ENCODE measurements around the gene TMEM217.

DNA sequence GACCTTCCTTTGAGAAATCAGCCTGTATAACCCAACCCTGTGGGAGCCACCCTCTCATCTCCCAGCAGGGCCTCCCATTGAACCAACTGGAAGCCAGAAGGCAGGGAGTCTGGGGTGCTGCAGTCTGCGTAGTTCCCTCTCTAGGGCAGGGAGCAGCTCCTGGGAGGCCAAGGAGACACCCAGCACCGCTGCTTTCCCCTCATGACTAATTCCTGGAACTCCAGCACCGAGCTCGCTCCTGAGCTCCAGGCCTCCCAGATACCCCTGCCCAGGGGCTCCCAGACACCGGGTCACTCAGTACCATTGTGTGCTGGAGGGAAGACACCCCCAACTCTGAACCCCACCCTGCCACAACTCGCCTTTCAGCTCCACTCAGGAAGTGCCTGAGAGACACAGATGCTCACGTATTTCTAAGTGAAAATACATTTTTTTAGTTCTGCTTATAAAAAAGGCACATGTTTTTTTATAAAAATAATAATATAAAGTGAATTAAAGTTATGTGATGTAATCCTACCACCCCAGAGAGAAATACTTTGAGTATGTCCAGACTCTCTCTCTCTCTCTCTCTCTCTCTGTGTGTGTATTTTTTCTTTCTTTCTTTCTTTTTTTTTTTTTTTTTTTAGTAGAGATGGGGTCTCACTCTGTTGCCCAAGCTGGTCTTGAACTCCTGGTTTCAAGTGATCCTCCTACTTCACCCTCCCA, 70.5 kb downstream of the TMEM217 start:
- TF ChIP-seq CTBP1 (IDR thresholded peaks at IDR 0.05; ENCODE audit: borderline replicate concordance), result no peak
- TF ChIP-seq FOXM1 (IDR thresholded peaks at IDR 0.05; ENCODE audit: borderline replicate concordance), result no peak
- no peak for TF ChIP-seq BHLHE40 (IDR thresholded peaks at IDR 0.05; ENCODE audit: borderline replicate concordance)
- TF ChIP-seq ZNF384 (IDR thresholded peaks at IDR 0.05), result no peak
- no peak for TF ChIP-seq ARNT (IDR thresholded peaks at IDR 0.05)
- no peak for TF ChIP-seq LEF1 (IDR thresholded peaks at IDR 0.05; ENCODE audit: borderline replicate concordance)
- TF ChIP-seq FOXK2 (IDR thresholded peaks at IDR 0.05), result no peak

Measured in HEK293T (cell line).